IPS-15b (cell line): ENCODE measurements around the gene CACNA1B.
"Not testable (repeated sequence)": the region's sequence is repeated elsewhere in the genome, so short reads cannot be mapped to it uniquely, and the experiment has no call there.

Source experiments
- H3K27me3 ChIP-seq: one replicate; pipeline ENCODE4 v1.6.1; 2013; ENCODE audit warnings: low read length; ENCODE audit not compliant: control insufficient read depth, insufficient read depth
- H3K36me3 ChIP-seq: one replicate; pipeline ENCODE4 v1.6.1; 2013; ENCODE audit warnings: low read length; ENCODE audit not compliant: control insufficient read depth, insufficient read depth
- H3K4me1 ChIP-seq: one replicate; pipeline ENCODE4 v1.6.1; 2013; ENCODE audit warnings: mild to moderate bottlenecking, low read length; ENCODE audit not compliant: control insufficient read depth, insufficient read depth
- H3K4me3 ChIP-seq: one replicate; pipeline ENCODE4 v1.5.1; 2013; ENCODE audit warnings: low read depth, low read length
- H3K9ac ChIP-seq: one replicate; pipeline ENCODE4 v1.6.1; 2013; ENCODE audit warnings: low read depth, mild to moderate bottlenecking, low read length
- H3K9me3 ChIP-seq: one replicate; pipeline ENCODE4 v1.6.1; 2013; ENCODE audit warnings: mild to moderate bottlenecking, low read length; ENCODE audit not compliant: control insufficient read depth, insufficient read depth

CACNA1B gene

DNA sequence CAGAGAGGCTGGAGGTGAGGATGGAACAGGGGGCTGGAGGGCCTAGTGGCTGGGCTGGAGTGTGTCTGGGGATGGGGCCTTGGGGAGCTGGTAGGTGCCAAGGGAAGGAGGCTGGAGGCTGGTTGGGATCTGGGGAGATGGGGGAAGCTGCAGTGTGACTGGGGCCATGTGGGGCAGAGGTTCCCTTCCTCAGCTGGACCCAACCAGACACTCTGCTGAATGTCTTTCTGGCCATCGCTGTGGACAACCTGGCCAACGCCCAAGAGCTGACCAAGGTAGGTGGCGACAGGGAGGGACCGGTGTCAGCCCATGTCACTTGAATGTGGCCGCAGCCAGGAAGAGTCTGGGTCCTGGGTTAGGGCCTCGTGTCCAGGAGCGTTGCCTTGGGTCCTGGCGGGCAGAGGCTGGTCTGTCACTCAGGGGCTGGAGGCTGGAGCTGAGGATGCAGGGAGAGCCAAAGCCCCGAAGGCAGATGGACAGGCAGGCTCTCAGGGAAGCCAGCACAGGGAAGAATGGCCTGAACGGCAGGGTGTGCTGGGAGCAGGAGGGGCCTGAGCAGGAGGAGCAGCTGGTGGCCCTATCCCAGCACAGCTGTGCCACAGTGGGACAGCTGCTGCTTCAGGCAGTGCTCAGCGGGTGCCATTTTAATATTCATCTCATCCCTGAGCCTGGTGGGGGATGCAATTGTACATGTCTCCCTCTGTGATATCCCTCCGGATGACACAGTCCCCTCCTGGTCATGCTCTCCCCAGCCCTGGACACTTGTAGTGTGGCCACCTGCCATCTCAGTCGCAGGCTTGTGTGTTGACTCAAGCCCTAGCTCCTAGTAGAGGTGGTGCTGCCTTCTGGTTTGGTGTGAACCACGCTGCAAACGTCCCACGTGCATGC is 132.5 kb downstream of the CACNA1B start:
- Histone ChIP-seq H3K9me3 (no peaks in the 10 kb centered on the region), H3K4me3 (no peak overlapping the region), H3K27me3 (no peaks in the 10 kb centered on the region), H3K4me1 (no peaks in the 10 kb centered on the region), H3K36me3 (peaks cover 15% of the 10 kb centered on the region), H3K9ac (no peak overlapping the region)

DNA sequence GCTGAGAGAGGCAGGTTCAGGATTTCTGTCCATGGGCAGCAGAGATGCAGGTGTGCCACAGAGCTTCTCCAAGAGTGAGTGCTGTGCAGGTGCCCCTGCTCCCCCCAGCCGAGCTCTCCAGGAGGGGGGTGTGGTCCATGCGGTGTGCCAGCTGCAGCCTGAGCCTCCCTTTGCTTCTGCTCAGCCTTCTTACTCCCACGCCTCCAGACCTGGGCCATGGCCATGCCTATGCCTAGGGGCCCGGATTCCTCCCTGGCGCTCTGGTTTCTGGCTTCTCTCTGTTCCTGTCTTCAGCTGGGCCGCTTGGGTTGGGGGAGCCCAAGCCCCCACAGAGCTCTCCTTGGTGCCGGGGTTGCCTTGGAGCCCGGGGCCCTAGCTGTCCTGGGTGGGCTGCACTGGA is 133.3 kb downstream of the CACNA1B start:
- Histone ChIP-seq H3K9ac (no peak overlapping the region), H3K4me3 (no peak overlapping the region), H3K9me3 (no peaks in the 10 kb centered on the region), H3K36me3 (peaks cover 17% of the 10 kb centered on the region), H3K27me3 (no peaks in the 10 kb centered on the region), H3K4me1 (no peaks in the 10 kb centered on the region)

DNA sequence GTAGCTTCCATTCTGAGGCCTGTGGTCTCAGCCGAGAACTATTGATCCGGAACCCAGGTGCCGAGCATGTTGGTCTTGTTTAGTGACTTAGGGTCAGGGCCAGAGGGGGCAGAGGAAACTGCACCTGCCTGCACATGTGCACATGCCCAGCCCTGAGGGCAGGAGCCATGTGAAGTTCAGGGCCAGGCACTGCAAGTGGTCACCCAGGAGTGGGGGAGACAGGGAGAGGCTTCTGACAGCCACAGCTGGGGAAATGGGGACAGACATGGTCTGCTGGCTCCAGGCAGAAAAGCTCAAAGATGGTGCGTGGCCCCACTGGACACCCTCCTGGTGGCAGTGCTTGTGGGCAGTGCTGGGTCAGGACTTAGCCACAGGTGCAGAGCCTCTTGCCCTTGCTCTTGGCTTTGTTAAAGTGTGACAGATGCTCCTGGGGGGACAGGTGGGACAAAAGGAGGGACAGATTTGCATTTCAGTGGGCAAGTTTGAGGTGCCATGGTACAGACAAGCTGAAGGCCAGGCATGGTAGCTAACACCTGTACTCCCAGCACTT is 134.4 kb downstream of the CACNA1B start:
- Histone ChIP-seq H3K9me3 (no peaks in the 10 kb centered on the region), H3K4me1 (no peaks in the 10 kb centered on the region), H3K9ac (no peak overlapping the region), H3K36me3 (peaks cover 21% of the 10 kb centered on the region), H3K27me3 (no peaks in the 10 kb centered on the region), H3K4me3 (no peak overlapping the region)

DNA sequence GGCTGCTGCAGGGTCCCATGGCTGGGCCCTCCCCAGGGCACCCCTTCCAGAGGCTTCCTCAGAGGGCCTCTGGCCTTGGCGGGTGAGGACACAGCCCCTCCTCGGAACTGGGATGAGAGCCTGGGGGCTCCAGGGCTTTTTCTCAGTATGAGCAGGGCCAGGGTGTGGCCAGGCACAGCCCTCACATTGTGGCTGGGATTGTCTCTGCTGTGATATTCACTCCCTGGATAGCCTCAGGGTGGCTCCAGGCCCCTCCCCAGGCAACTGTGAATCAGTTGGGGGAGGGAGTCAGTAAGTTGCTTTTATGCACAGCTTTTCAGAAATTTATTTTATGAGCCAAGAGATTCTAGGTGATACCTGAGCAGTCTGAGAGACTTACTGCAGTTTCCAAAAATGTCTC is 135.7 kb downstream of the CACNA1B start:
- H3K27me3 ChIP-seq, result no peaks in the 10 kb centered on the region
- H3K4me3 ChIP-seq, result no peak overlapping the region
- no peaks in the 10 kb centered on the region for H3K4me1 ChIP-seq
- no peaks in the 10 kb centered on the region for H3K9me3 ChIP-seq
- H3K9ac ChIP-seq, result no peak overlapping the region
- peaks cover 21% of the 10 kb centered on the region for H3K36me3 ChIP-seq

DNA sequence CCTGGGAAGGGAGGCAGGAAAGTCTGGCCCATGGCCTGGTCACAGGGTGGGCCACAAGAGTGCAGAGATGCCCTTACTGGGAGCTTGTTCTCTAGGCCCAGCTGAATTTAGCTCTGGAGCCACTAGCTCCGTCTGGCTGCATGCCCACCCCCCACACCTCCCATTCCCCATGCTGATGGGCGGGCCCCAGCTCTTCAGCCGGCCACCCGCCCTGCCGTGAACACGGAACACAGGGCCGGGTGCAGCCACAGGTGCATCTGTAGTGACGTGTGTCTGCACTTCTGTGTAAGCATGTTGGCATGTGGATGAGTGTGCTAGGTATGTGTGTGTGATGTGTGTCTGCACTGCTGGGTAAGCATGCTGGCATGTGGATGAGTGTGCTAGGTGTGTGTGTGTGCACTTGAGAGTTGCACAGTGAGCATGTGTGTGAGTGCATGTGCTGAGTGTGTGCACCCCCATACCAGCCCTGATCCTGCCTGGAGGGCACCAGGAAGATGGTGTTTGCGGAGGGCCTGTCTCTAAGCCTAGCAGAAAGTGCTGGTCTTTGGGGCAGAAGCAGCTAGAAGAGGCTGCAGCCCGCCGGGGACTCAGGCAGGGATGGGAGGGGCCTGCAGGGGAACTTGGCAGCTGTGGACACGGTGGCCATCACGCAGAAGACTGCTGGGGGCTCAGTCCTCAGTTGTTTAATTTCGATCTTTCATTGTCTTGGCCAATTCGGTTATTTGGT is 136.4 kb downstream of the CACNA1B start:
- H3K36me3 ChIP-seq, result peaks cover 21% of the 10 kb centered on the region
- H3K9ac ChIP-seq, result no peak overlapping the region
- H3K4me3 ChIP-seq, result no peak overlapping the region
- H3K4me1 ChIP-seq, result no peaks in the 10 kb centered on the region
- no peaks in the 10 kb centered on the region for H3K9me3 ChIP-seq
- no peaks in the 10 kb centered on the region for H3K27me3 ChIP-seq

DNA sequence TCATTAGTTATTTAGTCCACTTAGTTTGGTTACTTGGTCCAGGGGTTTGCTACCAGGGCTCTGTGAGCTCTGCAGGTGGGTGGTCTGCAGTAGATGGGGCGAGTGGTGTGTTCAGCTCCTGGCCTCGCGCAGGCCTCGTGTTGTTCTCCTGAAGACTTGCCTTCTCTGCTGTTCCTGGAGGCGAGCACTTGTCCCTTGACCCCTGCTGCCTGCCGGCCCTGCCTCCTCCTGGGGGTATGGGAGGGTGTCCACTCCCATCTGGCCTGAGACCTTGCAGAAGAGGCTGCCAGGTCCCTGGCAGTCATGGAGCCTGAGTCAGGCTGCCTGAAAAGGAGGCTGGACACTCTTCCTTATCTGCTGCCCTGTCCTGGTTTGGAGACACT is 137.0 kb downstream of the CACNA1B start:
- no peaks in the 10 kb centered on the region for H3K9me3 ChIP-seq
- H3K36me3 ChIP-seq, result peaks cover 16% of the 10 kb centered on the region
- H3K27me3 ChIP-seq, result no peaks in the 10 kb centered on the region
- H3K4me1 ChIP-seq, result no peaks in the 10 kb centered on the region
- no peak overlapping the region for H3K9ac ChIP-seq
- H3K4me3 ChIP-seq, result no peak overlapping the region

DNA sequence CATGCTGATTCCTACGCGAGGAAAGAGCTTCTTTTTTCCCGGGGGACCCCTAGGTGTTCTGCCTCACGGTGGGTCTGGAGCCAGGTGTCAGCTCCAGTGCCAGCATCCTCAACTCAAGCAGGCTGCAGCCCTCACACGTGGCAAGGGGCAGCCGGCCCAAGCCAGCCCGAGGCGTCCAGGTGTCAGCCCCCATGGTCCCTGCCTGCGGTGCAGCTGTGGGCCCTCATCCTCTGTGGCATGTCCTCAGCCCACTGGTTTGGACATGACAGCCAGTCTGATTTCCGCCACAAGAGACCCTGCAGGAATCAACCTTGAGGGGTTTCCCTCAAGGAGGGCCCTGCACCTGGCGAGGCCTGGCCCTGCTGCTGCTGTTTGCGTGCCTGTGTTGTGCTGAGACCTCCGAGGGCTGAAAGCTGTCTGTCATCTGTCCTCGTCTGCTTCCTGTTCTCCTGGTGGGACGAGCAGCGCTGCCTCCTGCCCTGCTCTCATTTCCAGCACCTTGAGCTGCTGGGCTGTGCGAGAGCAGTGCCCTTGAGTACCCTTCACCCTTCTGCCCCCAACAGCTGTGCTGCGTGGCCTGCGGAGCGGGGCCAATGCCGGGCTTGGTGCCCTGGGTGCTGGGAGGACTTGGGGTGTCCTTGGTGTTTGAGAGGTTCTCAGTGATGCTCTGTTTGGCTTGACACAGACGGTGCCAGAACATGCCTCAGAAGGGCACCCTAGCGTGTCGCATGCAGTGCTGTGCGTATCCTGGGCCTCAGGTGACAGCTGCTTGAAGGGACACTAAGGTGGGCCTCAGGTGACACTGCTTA is 137.6 kb downstream of the CACNA1B start:
- no peak overlapping the region for H3K9ac ChIP-seq
- H3K27me3 ChIP-seq, result no peaks in the 10 kb centered on the region
- peaks cover 14% of the 10 kb centered on the region for H3K36me3 ChIP-seq
- H3K9me3 ChIP-seq, result no peaks in the 10 kb centered on the region
- no peaks in the 10 kb centered on the region for H3K4me1 ChIP-seq
- H3K4me3 ChIP-seq, result no peak overlapping the region

DNA sequence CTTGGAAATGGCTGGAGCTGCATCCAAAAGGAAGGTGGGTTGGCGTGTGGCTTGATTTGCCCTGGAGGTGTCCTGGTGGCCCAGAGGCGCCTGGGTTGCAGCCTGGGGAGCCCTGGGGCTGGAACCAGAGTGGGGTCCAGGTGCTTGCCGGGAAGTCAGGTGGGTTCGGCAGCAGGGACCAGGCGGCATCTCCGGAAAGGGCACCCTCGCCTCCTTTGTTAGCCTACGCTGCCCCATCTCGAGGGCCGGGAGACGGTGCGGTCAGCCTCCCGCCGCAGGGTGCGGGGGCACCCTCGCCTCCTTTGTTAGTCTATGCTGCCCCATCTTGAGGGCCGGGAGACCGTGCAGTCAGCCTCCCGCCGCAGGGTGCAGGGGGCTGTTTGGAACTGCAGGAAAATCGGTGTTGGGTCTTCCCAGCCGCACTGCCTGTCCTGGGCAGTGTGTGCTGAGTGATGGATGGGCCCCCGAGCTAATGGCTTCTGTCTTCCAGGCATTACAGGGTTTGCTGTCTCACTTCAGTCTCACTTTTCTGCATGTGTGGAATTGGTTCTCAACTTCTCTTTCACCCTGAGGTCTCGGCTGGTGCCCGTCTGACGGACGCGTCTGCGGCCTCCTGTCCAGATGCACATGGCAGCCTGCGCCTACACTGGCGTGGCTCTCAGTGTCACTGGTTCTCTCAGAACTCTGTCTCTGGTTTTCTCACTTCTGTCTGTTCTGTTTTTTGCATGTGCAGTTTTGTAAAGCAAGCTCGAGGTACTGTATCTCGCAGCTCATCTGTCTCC is 139.0 kb downstream of the CACNA1B start:
- Histone ChIP-seq H3K4me1 (no peaks in the 10 kb centered on the region), H3K36me3 (peaks cover 14% of the 10 kb centered on the region), H3K27me3 (no peaks in the 10 kb centered on the region), H3K4me3 (no peak overlapping the region), H3K9me3 (no peaks in the 10 kb centered on the region), H3K9ac (no peak overlapping the region)

DNA sequence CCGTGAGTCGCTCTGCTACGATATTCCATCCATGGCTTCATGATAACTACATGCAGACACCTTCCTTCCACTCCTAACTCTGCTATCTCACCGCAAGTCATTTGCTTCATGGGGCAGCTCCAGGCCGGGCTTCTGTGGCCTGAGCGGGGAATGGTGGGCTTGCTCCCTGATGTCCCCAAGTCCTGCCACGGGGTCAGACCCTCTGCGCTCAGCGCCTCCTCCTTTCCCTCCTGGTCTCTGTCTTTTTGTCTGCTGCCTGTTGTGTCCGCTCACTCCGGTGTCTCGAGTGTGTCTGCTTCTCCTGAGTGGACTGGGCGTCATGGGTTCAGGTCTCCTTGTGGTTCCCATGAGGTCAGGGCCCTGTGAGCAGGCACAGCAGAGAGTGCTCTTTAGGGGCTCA is 139.6 kb downstream of the CACNA1B start:
- Histone ChIP-seq H3K4me1 (no peaks in the 10 kb centered on the region), H3K9ac (no peak overlapping the region), H3K9me3 (no peaks in the 10 kb centered on the region), H3K36me3 (peaks cover 14% of the 10 kb centered on the region), H3K4me3 (no peak overlapping the region), H3K27me3 (no peaks in the 10 kb centered on the region)

DNA sequence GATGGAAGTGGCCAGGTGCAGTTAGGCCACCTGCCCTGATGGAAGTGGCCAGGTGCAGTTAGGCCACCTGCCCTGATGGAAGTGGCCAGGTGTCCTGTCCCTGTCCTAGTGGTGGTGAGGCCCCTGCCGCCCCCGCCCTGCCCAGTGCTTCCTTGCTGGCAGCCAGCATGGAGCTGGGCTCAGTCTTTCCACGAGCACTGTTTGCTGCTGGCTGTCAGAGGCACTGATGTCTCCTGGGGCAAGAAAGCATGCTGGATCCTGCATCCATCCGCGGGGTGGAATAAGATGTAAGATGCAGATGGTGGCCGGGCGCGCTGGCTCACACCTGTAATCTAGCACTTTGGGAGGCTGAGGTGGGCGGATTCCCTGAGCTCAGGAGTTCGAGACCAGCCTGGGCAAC is 141.9 kb downstream of the CACNA1B start:
- not testable (repeated sequence) for H3K4me1 ChIP-seq, H3K4me3 ChIP-seq, H3K9ac ChIP-seq, H3K27me3 ChIP-seq, H3K9me3 ChIP-seq
- H3K36me3 ChIP-seq, result peaks cover 14% of the 10 kb centered on the region
